T-helper 17 cell (primary cell): ENCODE data around the gene LINGO3. TPM values are rescaled to one million over a fixed set of nuclear protein-coding genes. Genes with fewer than 3 reads are reported as not detected.

Experiments
- ATAC-seq: fragments of 150-1000 bp; cut with Tn5 transposase; 2 replicates; pipeline ENCODE4 v1.10.0; 2021; ENCODE audit warnings: mild to moderate bottlenecking, moderate library complexity
- DNase-seq, 3 donors: peaks; one replicate each; pipeline versions ENCODE4 v3.0.0 to v3.0.0-alpha.2; 2020 to 2021
- H3K9me3 ChIP-seq: one replicate; pipeline ENCODE4 v1.7.0; 2013; ENCODE audit warnings: low read length, mild to moderate bottlenecking; ENCODE audit not compliant: control insufficient read depth, poor library complexity, severe bottlenecking
- H3K27ac Mint-ChIP-seq: one replicate; pipeline ENCODE4 v1.8.0; 2022; ENCODE audit warnings: mild to moderate bottlenecking, moderate library complexity, mixed read lengths
- H3K27me3 Mint-ChIP-seq: one replicate; pipeline ENCODE4 v1.8.0; 2022; ENCODE audit warnings: mixed read lengths
- H3K36me3 Mint-ChIP-seq: one replicate; pipeline ENCODE4 v1.8.0; 2022; ENCODE audit warnings: low read depth, mixed read lengths
- H3K4me1 Mint-ChIP-seq: one replicate; pipeline ENCODE4 v1.8.0; 2022; ENCODE audit warnings: mild to moderate bottlenecking, mixed read lengths
- H3K4me3 Mint-ChIP-seq: one replicate; pipeline ENCODE4 v1.8.0; 2022; ENCODE audit warnings: mild to moderate bottlenecking, moderate library complexity, mixed read lengths
- total RNA-seq, 4 donors: library from RNA in 2 of 4; stranded (reverse) in 2 of 4; gene quantifications; one replicate each; pipeline ENCODE4 v1.2.3 and lab custom pipeline; 2022 to 2026

The LINGO3 gene
- total RNA-seq, 2 donors from 2014 or later = 0.20 to 0.29 TPM

DNA sequence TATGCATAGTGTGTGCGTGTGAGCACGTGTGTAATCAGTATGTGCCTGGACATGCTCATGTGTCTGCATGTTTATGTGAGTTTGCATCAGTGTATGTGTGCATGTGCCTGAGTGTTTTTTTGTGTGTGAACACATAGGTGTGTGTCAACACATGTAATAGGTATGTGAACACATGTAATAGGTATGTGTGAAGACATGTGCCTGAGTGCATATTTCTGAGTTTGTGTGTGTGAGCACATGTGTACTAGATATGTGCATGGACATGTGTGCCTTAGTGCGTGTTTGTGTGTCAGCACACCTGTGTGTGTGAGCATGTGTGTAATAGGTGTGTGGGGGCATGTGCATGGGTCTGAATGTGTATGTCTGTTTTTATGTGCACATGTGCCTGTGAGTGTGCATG is 27.9 kb upstream of the LINGO3 start:
- no peaks in the 10 kb centered on the region for H3K9me3 ChIP-seq
- H3K36me3 Mint-ChIP-seq = no peaks in the 10 kb centered on the region
- DNase-seq (no peak), ATAC-seq (no peak)
- H3K27ac Mint-ChIP-seq = no peak overlapping the region
- no peaks in the 10 kb centered on the region for H3K27me3 Mint-ChIP-seq
- peaks cover 13% of the 10 kb centered on the region for H3K4me1 Mint-ChIP-seq
- no peak overlapping the region for H3K4me3 Mint-ChIP-seq

DNA sequence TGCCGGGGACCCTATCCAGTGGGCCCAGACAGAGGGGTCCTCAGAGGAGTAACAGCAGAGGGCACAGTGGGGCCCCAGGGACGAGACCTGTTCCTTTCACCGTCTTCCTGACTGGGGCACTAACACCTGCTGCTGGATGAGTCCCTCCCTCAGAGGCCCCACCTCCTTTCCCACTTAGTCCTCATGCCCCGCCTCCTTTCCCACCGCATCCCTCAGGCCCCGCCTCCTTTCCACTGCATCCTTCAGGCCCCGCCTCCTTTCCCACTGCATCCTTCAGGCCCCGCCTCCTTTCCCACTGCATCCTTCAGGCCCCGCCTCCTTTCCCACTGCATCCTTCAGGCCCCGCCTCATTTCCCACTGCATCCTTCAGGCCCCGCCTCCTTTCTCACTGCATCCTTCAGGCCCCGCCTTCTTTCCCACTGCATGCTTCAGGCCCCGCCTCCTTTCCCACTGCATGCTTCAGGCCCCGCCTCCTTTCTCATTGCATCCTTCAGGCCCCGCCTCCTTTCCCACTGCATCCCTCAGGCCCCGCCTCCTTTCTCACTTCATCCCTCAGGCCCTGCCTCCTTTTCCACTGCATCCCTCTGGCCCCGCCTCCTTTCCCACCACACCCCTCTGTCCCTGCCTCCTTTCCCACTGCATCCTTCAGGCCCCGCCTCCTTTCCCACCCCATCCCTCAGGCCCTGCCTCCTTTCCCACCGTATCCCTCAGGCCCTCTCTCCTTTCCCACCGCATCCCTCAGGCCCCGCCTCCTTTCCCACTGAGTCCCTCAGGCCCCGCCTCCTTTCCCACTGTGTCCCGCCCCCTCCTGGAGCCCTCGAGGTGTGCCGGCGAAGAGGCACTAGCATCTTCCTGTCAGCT is 27.3 kb upstream of the LINGO3 start:
- no peak for DNase-seq
- Mint-ChIP-seq H3K4me1 (peaks cover 17% of the 10 kb centered on the region), H3K27ac (peak overlapping the region; percentile 53), H3K36me3 (no peaks in the 10 kb centered on the region), H3K27me3 (no peaks in the 10 kb centered on the region), H3K4me3 (no peak overlapping the region)
- ATAC-seq = no peak
- H3K9me3 ChIP-seq = no peaks in the 10 kb centered on the region

DNA sequence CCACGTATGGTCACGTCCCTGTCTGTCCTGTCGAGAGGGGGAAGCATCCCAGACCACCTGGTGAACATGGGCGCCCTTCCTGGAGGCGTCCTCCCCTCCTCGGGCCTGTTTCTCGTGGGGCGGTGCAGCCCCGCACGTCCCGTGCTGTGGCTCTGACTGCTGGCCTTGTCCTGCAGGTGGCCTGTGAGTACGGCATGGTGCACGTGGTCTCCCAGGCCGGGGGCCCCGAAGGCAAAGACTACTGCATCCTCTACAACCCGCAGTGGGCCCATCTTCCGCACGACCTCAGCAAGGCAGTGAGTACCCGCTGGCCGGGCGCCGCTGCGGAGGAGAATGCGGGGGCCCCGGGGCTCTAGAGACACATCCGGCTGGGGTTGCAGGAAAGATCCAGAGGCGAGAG is 26.5 kb upstream of the LINGO3 start:
- Mint-ChIP-seq H3K27me3 (no peaks in the 10 kb centered on the region), H3K4me3 (no peak overlapping the region), H3K36me3 (no peaks in the 10 kb centered on the region), H3K27ac (no peak overlapping the region), H3K4me1 (peaks cover 23% of the 10 kb centered on the region)
- DNase-seq = no peak
- H3K9me3 ChIP-seq = no peaks in the 10 kb centered on the region
- ATAC-seq = no peak

DNA sequence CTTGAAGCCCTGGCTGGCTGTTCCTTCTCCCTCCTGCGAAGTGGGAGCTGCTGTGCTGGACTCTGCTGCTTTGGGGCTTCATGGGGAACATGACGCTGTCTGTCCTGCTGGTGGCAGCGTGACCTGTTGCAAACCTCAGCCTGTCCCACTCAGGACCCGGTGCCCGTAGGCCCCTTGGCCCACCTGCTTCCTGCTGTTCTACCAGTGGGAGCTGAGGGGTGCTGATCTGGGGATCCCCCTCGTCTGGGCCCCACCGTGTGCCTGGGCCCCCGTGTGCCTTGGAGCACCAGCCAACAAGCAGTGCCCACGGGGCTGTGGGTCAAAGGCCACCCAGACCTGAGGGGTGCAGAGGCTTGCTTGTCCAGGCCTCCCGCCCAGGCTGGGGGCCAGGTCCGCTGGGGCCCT is 25.9 kb upstream of the LINGO3 start:
- Mint-ChIP-seq H3K27ac (no peak overlapping the region), H3K4me1 (peaks cover 27% of the 10 kb centered on the region)
- no peak for ATAC-seq

DNA sequence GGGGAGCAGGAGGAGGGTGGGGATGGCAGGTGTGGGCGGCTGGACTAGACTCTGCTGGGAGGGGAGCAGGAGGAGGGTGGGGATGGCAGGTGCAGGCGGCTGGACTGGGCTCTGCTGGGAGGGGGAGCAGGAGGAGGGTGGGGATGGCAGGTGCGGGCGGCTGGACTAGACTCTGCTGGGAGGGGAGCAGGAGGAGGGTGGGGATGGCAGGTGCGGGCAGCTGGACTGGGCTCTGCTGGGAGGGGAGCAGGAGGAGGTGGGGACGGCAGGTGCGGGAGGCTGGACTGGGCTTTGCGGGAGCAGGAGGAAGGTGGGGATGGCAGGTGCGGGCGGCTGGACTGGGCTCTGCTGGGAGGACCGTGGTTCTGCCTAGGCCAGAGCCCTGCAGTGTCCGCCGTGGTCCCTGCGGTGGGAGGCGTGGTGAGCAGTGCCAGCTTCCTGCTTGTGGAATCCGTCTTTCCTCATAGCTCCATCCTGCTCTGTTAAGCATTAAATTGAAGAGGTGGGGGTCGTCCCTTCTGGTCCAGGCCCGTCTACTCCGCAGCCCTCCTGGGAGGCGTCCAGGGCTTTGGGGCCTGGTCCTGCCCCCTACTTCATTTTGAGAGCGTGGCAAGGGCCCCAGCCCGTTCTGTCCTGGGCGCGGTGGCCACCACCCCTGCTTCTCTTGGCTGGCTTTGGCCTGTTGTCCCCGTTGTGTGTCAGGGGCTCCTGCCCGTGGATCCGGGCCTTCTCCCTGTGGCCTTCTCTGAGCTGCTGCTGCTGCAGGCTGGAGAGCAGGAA is 25.3 kb upstream of the LINGO3 start:
- Mint-ChIP-seq H3K4me3 (no peak overlapping the region), H3K27ac (no peak overlapping the region), H3K36me3 (peaks cover 2% of the 10 kb centered on the region), H3K27me3 (no peaks in the 10 kb centered on the region), H3K4me1 (peaks cover 30% of the 10 kb centered on the region)
- DNase-seq = no peak
- no peak for ATAC-seq
- H3K9me3 ChIP-seq = no peaks in the 10 kb centered on the region

More for the DNA sequence above, 25.9 kb upstream of the LINGO3 start:
- no peak for DNase-seq
- H3K4me3 Mint-ChIP-seq = no peak overlapping the region
- H3K36me3 Mint-ChIP-seq = no peaks in the 10 kb centered on the region
- no peaks in the 10 kb centered on the region for H3K9me3 ChIP-seq
- no peaks in the 10 kb centered on the region for H3K27me3 Mint-ChIP-seq

DNA sequence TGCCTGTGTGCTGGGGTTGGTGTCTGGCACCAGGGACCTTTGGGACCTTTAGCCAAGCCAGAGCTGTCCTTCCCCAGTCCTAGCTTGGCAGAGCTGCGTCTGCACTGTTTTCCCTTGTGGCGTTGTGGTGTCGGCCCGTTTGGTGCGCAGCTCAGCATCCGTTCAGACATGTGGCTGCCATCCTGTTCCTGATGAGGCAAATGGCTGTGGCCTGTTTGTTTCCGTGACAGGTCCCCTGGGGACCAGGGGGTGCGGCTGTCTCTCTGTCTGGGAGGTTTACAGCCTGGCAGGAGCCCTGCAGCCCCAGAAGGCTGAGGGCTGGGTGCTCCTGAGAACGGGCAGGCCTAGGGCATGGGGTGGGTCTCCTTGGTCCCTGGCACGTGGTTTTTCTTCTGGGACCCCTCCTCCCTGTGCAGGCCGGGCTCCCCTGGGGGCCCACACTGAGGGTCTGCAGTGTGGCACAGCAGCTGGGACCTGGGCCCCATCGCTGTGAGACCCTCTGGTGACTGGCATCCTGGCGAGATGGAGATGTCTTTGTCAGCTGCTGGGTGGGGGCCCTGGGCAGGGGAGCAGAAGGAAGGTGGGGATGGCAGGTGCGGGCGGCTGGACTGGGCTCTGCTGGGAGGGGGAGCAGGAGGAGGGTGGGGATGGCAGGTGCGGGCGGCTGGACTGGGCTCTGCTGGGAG is 24.5 kb upstream of the LINGO3 start:
- H3K9me3 ChIP-seq = no peaks in the 10 kb centered on the region
- Mint-ChIP-seq H3K27ac (peak overlapping the region; percentile 80), H3K4me1 (peaks cover 35% of the 10 kb centered on the region), H3K36me3 (peaks cover 2% of the 10 kb centered on the region), H3K27me3 (no peaks in the 10 kb centered on the region), H3K4me3 (peak overlapping the region; percentile 39)
- no peak for DNase-seq
- peak; percentile 52 for ATAC-seq

DNA sequence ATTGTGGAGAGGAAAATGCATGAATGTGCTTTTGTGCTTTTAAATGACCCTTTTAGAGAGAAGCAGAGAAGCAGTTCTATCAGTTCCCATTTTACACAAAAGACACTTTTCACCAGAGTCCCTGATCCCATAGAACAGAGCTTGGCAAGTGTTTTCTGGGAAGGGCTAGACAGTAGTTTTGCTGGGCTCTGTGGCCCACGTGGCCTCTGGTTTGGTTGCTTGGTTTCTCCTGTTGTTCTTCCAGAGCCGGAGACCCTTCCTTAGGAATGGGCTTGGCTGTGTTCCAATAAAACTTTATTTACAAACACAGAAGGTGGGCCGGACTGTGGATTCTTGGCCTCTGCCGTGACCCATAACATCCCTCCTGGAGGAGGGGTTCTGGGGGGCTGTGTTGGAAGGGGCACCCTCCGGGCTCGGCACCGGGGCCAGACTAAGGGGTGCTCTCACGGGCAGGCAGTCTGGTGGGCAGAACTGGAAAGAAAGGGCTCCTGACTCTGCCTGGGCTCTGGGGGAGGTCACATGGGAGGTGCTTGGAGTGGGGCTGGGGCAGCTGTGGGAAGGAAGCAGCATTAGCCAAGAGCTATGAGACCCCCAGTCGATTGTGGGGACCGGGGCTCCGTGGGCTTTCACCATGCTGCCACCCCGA is 23.8 kb upstream of the LINGO3 start:
- no peaks in the 10 kb centered on the region for H3K9me3 ChIP-seq
- DNase-seq (no peak), ATAC-seq (no peak)
- H3K4me3 Mint-ChIP-seq = no peak overlapping the region
- H3K36me3 Mint-ChIP-seq = peaks cover 2% of the 10 kb centered on the region
- H3K27me3 Mint-ChIP-seq = no peaks in the 10 kb centered on the region
- peaks cover 40% of the 10 kb centered on the region for H3K4me1 Mint-ChIP-seq
- peak overlapping the region; percentile 80 for H3K27ac Mint-ChIP-seq

DNA sequence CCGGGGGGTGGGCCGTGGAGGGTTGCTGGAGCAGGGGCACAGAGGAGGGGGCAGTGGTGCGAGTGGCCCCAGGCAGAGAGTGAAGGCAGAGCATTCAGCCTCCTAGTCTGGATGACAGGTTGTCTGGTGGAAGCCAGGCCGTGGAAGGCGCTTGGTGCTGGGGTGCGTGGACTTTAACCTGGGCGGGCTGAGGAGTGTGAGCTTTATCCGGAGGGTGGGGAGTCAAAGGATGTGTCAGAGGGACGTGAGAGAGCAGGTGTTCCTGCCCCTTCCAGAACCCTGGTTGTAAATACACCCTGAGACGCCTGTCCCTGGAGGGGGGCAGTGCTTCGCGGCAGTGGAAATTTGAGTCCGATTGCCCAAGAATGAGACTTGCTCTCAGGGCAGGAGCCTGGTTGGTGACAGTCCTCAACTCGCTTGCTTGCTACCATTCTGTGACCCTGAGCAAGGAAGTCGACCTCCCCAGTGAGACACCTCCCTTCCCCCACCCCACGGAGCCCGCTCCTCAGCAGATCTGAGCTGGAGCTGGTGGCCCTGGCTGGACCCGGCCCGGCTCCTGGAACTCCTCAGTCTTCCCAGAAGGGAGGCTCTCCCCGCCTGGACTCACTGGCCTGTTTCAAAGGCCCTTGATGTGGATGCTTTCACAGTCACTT is 22.8 kb upstream of the LINGO3 start:
- no peak for DNase-seq
- Mint-ChIP-seq H3K27me3 (no peaks in the 10 kb centered on the region), H3K36me3 (peaks cover 4% of the 10 kb centered on the region), H3K4me1 (peaks cover 34% of the 10 kb centered on the region), H3K27ac (peak overlapping the region; percentile 80), H3K4me3 (no peak overlapping the region)
- ATAC-seq = no peak
- H3K9me3 ChIP-seq = no peaks in the 10 kb centered on the region

DNA sequence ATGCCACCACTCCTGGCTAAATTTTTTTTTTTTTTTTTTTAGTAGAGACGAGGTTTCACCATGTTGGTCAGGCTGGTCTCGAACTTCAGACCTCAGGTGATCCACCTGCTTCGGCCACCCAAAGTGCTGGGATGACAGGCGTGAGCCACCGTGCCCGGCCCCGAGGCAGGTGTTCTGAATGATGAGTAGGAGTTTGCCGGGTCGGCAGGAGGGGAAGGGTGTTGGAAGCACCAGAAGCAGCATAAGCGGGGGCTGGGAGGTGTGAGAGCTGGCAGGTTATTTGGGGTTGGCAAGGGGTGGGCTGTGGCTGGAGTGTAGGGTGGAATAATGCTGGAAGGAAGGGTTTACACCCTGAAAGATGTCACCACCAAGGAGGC is 22.3 kb upstream of the LINGO3 start:
- peak overlapping the region; percentile 97 for H3K27ac Mint-ChIP-seq
- no peaks in the 10 kb centered on the region for H3K9me3 ChIP-seq
- no peak for ATAC-seq
- H3K27me3 Mint-ChIP-seq = no peaks in the 10 kb centered on the region
- H3K4me3 Mint-ChIP-seq = no peak overlapping the region
- H3K4me1 Mint-ChIP-seq = peaks cover 34% of the 10 kb centered on the region
- peaks cover 4% of the 10 kb centered on the region for H3K36me3 Mint-ChIP-seq
- no peak for DNase-seq

DNA sequence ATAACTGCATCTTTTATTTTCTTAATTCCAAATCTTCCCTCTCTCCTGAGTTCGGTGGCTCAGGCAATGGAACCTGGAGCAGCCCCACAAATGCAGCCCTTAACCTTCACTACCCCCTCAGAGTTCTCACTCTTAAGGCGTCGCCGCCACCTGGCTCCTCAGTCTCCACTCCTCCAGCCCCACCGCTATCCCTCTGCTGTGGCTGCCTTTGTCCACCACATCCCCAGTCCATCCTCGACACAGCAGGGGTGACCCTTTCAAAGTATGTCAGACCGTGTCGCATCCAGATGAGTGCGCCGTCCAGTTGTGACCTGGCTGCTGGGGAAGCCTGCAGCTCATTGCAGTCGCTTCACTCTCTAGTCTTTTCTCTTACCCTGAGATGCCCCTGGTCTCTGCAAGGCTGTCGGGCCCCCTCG is 21.6 kb upstream of the LINGO3 start:
- ATAC-seq (no peak), DNase-seq (no peak)
- H3K27me3 Mint-ChIP-seq = no peaks in the 10 kb centered on the region
- no peaks in the 10 kb centered on the region for H3K9me3 ChIP-seq
- H3K36me3 Mint-ChIP-seq = peaks cover 4% of the 10 kb centered on the region
- H3K4me1 Mint-ChIP-seq = peaks cover 34% of the 10 kb centered on the region
- H3K27ac Mint-ChIP-seq = peak overlapping the region; percentile 97
- peak overlapping the region; percentile 100 for H3K4me3 Mint-ChIP-seq

DNA sequence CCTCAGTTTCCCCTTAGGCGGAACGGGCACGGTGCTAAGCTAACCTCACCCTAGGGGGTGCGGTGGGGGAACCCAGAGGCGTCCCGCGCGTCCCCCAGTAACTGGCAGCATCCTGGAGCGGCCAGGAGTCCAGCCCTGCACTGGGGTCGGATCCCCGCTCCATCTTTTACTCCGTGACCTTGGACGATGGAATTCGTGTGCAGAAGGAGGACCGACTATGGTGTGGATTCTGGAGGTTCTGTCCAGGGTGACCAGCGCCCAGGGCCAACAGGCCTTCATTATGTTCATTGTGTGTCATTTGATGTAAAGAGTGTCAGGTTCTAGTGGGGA is 21.2 kb upstream of the LINGO3 start:
- Mint-ChIP-seq H3K36me3 (peaks cover 4% of the 10 kb centered on the region), H3K4me1 (peaks cover 34% of the 10 kb centered on the region), H3K27me3 (no peaks in the 10 kb centered on the region), H3K4me3 (peak overlapping the region; percentile 100), H3K27ac (peak overlapping the region; percentile 97)
- ATAC-seq = no peak
- no peaks in the 10 kb centered on the region for H3K9me3 ChIP-seq
- no peak for DNase-seq

DNA sequence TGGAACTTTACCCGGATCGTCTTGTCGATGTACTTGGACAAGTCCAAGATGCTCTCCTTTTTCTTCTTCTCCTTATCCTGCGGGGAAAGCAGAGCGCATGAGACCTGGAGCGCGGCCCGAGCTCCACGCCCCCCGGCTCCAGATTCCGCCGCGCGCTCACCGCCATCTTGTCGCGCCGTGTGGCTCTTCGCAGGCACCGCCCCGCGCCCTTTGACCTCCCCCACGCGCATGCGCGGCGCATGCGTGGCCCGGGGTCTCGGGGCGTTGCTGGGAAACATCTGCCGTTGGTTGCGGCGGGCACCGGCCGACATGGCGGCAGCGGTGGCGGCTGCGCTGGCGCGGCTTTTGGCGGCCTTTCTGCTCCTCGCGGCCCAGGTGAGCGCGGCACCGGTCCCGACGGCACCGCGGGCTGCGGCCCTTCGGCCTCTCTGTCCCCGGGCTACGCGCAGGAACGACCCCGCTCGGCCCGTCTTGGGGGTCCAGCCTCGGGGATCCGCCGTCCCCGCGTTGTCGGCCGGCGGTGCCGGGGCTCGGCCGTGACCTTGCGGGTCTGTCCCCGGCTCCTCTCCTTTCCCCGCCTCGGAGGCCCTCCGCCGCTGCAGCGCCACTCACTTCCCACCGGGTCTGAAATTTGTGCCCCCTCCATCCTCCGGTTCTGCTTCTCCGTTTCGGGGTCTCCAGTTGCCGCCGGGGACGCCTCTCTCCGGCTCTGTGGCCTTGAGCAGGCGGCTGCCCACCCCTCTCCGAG is 20.6 kb upstream of the LINGO3 start, which contains the start of the genes LSM7 and SPPL2B:
Gene LSM7 (minus strand): TSS at position 186 of the 748 bp plus-strand sequence. CDS start 20 bp downstream, at position 166.
Gene SPPL2B (plus strand): TSS at position 284 of the 748 bp plus-strand sequence. CDS start 26 bp downstream, at position 310.
- H3K27ac Mint-ChIP-seq = peak within 1 kb of the TSS; percentile 97

More for the DNA sequence above, 20.6 kb upstream of the LINGO3 start, which contains the start of the genes LSM7 and SPPL2B:
- peak within 1 kb of the TSS; percentile 100 for H3K4me3 Mint-ChIP-seq
- peaks cover 32% of the 10 kb centered on the region for H3K4me1 Mint-ChIP-seq
- DNase-seq = peak; percentile 92
- peaks cover 4% of the 10 kb centered on the region for H3K36me3 Mint-ChIP-seq
- H3K27me3 Mint-ChIP-seq = no peaks in the 10 kb centered on the region
- H3K9me3 ChIP-seq = no peaks in the 10 kb centered on the region
- peak; percentile 83 for ATAC-seq
